ENCODE measurements around the gene PRPF38B.
"Not testable (repeated sequence)": the region's sequence is repeated elsewhere in the genome, so short reads cannot be mapped to it uniquely, and the experiment has no call there.

Gene PRPF38B

DNA sequence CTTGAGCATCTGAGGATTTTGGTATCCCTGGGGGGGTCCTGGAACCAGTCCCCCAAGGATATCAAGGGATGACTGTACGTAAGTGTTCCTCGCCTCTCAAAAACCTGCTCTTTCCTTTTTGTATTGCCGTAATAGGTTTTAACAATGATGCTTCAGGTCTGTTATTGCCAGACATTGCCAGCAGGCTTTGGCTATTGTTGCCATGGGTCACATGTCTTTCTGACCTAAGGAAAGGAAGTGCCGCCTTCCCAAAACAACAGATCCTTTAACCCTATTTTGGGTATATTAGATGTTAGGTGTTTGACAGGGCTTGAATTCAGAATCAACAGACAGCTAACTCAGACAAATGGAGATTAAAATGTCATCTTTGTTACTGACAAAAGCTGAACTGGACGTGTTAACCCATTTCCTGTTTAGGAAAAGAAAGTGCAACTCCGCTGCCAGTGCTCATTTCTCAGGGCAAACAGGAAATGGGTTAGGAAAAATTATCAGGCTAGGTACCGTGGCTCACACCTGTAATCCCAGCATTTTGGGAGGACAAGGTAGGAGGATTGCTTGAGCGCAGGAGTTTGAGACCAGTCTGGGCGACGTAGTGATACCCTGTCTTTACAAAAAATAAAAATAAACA lies 12.4 kb upstream of the PRPF38B start:
- no peaks in the 10 kb centered on the region for H3K27me3 ChIP-seq (replicated peaks; ENCODE audit: insufficient read depth, low read length)
- DNase-seq: peak; percentile 35
- H2AFZ ChIP-seq (ENCODE audit: low read length): peak overlapping the region; percentile 69
- H3K4me3 ChIP-seq (ENCODE audit: low read length): peak overlapping the region; percentile 45
- H3K9me2 ChIP-seq (replicated peaks; ENCODE audit: insufficient read depth, low read length): no peaks in the 10 kb centered on the region
- peak overlapping the region; percentile 52 for H3K27ac ChIP-seq (ENCODE audit: low read length)
- H3K9me3 ChIP-seq (replicated peaks; ENCODE audit: insufficient read depth, low read length): no peaks in the 10 kb centered on the region
- no peaks in the 10 kb centered on the region for H3K36me3 ChIP-seq (replicated peaks; ENCODE audit: insufficient read depth, low read length)
- H3K79me2 ChIP-seq (ENCODE audit: low read length): no peaks in the 10 kb centered on the region
- H3K4me2 ChIP-seq (ENCODE audit: low read depth, low read length): peak overlapping the region; percentile 45; the same call in 1 of the 2 replicates
- no peak overlapping the region for H3K9ac ChIP-seq (ENCODE audit: low read length)
- no peak for TF ChIP-seq EZH2 (optimal IDR thresholded peaks at IDR 0.05; ENCODE audit: low read depth, low read length)
- TF ChIP-seq, protein P1, sequence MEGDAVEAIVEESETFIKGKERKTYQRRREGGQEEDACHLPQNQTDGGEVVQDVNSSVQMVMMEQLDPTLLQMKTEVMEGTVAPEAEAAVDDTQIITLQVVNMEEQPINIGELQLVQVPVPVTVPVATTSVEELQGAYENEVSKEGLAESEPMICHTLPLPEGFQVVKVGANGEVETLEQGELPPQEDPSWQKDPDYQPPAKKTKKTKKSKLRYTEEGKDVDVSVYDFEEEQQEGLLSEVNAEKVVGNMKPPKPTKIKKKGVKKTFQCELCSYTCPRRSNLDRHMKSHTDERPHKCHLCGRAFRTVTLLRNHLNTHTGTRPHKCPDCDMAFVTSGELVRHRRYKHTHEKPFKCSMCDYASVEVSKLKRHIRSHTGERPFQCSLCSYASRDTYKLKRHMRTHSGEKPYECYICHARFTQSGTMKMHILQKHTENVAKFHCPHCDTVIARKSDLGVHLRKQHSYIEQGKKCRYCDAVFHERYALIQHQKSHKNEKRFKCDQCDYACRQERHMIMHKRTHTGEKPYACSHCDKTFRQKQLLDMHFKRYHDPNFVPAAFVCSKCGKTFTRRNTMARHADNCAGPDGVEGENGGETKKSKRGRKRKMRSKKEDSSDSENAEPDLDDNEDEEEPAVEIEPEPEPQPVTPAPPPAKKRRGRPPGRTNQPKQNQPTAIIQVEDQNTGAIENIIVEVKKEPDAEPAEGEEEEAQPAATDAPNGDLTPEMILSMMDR (IDR thresholded peaks at IDR 0.05; ENCODE audit: low read length): no peak
- TF ChIP-seq EZH2phosphoT487 (IDR thresholded peaks at IDR 0.05; ENCODE audit: low read length): no peak
- H3F3A ChIP-seq (ENCODE audit: insufficient read depth, low read length): no peaks in the 10 kb centered on the region; the same call in none of the 2 replicates
- H4K20me1 ChIP-seq (ENCODE audit: insufficient read depth, low read length): no peaks in the 10 kb centered on the region
- H3K4me1 ChIP-seq (ENCODE audit: low read length): peaks cover 4% of the 10 kb centered on the region; the same call in 1 of the 2 replicates

DNA sequence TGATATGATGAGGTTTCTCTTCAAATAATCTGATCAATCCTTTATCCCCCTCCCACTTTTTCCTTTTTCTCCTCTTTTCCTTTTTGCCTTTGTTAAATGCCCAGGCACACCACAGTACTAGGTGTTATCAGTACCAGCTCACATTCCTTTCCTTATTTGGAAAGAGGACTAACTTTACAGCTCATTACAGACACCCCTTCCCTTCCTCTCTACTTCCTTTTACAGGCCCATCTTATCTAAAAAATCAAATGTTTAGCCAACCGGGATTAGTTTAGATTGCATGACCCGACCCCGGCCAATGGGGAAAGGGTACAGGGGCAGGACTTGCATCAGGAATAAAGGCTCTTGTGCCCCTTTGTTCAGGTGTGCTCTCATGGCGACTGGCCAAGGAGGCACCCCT lies 10.4 kb upstream of the PRPF38B start:
- not testable (repeated sequence) for H3K4me1 ChIP-seq (ENCODE audit: low read length)

DNA sequence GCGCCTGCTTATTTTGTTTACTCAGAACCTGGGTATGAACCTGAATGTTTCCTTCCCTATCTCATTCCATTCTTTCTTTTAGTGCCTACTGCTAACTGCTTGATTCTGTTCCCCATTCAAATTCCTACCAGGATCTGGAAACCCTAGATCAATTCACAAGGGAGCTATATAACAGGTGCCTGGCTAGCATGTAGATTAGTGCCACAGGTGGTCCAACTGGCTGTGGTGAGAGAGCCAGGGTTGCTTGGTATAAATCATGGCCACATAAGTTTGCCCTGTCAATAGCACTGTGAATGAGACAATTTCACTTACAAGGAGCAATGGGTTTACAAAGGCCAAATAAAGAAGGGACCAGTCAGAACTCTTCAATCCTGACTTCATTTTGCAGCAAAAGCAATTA lies 6.6 kb upstream of the PRPF38B start:
- TF ChIP-seq EZH2phosphoT487 (IDR thresholded peaks at IDR 0.05; ENCODE audit: low read length): no peak
- TF ChIP-seq, protein P1 (IDR thresholded peaks at IDR 0.05; ENCODE audit: low read length): no peak
- TF ChIP-seq EZH2 (optimal IDR thresholded peaks at IDR 0.05; ENCODE audit: low read depth, low read length): no peak
- no peaks in the 10 kb centered on the region for H3K36me3 ChIP-seq (replicated peaks; ENCODE audit: insufficient read depth, low read length)
- H3K4me3 ChIP-seq (ENCODE audit: low read length): no peak overlapping the region

More for the DNA sequence above, 10.4 kb upstream of the PRPF38B start:
- H3K9me2 ChIP-seq (replicated peaks; ENCODE audit: insufficient read depth, low read length); H2AFZ ChIP-seq (ENCODE audit: low read length); H4K20me1 ChIP-seq (ENCODE audit: insufficient read depth, low read length); H3F3A ChIP-seq (ENCODE audit: insufficient read depth, low read length); H3K4me2 ChIP-seq (ENCODE audit: low read depth, low read length); DNase-seq; H3K9ac ChIP-seq (ENCODE audit: low read length); H3K9me3 ChIP-seq (replicated peaks; ENCODE audit: insufficient read depth, low read length); H3K36me3 ChIP-seq (replicated peaks; ENCODE audit: insufficient read depth, low read length); H3K27ac ChIP-seq (ENCODE audit: low read length); H3K79me2 ChIP-seq (ENCODE audit: low read length); H3K4me3 ChIP-seq (ENCODE audit: low read length); H3K27me3 ChIP-seq (replicated peaks; ENCODE audit: insufficient read depth, low read length): not testable (repeated sequence)

DNA sequence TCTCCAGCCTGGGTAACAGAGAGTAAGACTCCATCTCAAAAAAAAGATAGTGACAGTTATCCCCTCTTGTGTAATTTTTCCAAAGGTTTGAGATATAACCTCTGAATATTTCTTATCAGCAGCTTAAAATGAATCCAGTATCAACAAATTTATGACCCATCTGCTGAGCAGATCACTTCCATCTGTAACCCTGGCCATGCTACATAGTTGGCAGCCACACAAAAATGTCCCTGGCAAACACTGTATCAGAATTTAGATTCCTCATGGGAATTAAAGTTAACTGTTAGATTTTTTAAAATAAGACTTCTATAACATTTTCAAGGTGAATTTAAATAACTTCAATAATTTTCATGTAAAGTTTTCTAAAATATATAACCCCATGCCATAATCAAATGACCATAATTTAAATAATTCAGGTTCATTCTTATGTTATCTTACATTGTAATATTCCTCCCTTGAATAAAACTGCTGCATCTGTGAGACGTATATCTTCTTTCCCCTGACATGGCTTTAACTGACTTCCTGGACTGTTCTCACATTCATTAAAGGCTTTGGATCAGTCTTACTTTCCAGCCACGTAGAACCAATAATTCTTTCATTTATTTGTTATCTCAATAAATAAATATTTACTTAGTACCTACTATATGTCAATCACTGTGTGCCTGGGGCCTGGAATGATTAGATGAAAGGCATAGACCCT lies 5.3 kb upstream of the PRPF38B start:
- Histone ChIP-seq H3K79me2 (ENCODE audit: low read length) (peaks cover 7% of the 10 kb centered on the region), H3F3A (ENCODE audit: insufficient read depth, low read length) (no peaks in the 10 kb centered on the region), H3K36me3 (replicated peaks; ENCODE audit: insufficient read depth, low read length) (no peaks in the 10 kb centered on the region), H3K4me2 (ENCODE audit: low read depth, low read length) (no peak overlapping the region), H3K9ac (ENCODE audit: low read length) (no peak overlapping the region), H3K9me2 (replicated peaks; ENCODE audit: insufficient read depth, low read length) (no peaks in the 10 kb centered on the region), H3K4me1 (ENCODE audit: low read length) (no peaks in the 10 kb centered on the region), H3K9me3 (replicated peaks; ENCODE audit: insufficient read depth, low read length) (no peaks in the 10 kb centered on the region), H2AFZ (ENCODE audit: low read length) (no peak overlapping the region), H4K20me1 (ENCODE audit: insufficient read depth, low read length) (no peaks in the 10 kb centered on the region), H3K4me3 (ENCODE audit: low read length) (no peak overlapping the region), H3K27ac (ENCODE audit: low read length) (no peak overlapping the region), H3K27me3 (replicated peaks; ENCODE audit: insufficient read depth, low read length) (no peaks in the 10 kb centered on the region)
- DNase-seq: no peak
- TF ChIP-seq EZH2phosphoT487 (IDR thresholded peaks at IDR 0.05; ENCODE audit: low read length) (no peak), EZH2 (optimal IDR thresholded peaks at IDR 0.05; ENCODE audit: low read depth, low read length) (no peak)
- TF ChIP-seq, protein P1 (IDR thresholded peaks at IDR 0.05; ENCODE audit: low read length): no peak

More for the DNA sequence above, 6.6 kb upstream of the PRPF38B start:
- DNase-seq: no peak
- no peaks in the 10 kb centered on the region for H3K27me3 ChIP-seq (replicated peaks; ENCODE audit: insufficient read depth, low read length)
- no peak overlapping the region for H3K27ac ChIP-seq (ENCODE audit: low read length)
- no peaks in the 10 kb centered on the region for H3K79me2 ChIP-seq (ENCODE audit: low read length)
- H3K9me2 ChIP-seq (replicated peaks; ENCODE audit: insufficient read depth, low read length): no peaks in the 10 kb centered on the region
- H3K9ac ChIP-seq (ENCODE audit: low read length): no peak overlapping the region
- H2AFZ ChIP-seq (ENCODE audit: low read length): no peak overlapping the region
- no peak overlapping the region for H3K4me2 ChIP-seq (ENCODE audit: low read depth, low read length)
- no peaks in the 10 kb centered on the region for H3K9me3 ChIP-seq (replicated peaks; ENCODE audit: insufficient read depth, low read length)
- no peaks in the 10 kb centered on the region for H3K4me1 ChIP-seq (ENCODE audit: low read length)
- no peaks in the 10 kb centered on the region for H4K20me1 ChIP-seq (ENCODE audit: insufficient read depth, low read length)
- H3F3A ChIP-seq (ENCODE audit: insufficient read depth, low read length): no peaks in the 10 kb centered on the region

All from MM.1S (cell line).